SU-DHL-6 (cell line): Measurements from ENCODE around the gene MRPL51.

Source experiments
- H2AFZ ChIP-seq: fragments of 200-600 bp; sonication (generic); 2 replicates; pipeline ENCODE4 v1.6.1; 2014; ENCODE audit warnings: low read depth, mild to moderate bottlenecking, moderate library complexity, mixed read lengths, antibody characterized with exemption, low read length; ENCODE audit not compliant: severe bottlenecking
- H3F3A ChIP-seq: fragments of 200-600 bp; shearing (Covaris generic); 2 replicates; pipeline ENCODE4 v1.6.0; 2016; ENCODE audit warnings: antibody characterized with exemption, mild to moderate bottlenecking; ENCODE audit not compliant: insufficient read depth
- H3K27ac ChIP-seq: fragments of 200-600 bp; sonication (generic); 2 replicates; pipeline ENCODE4 v1.5.1; 2016; ENCODE audit warnings: low read depth, mild to moderate bottlenecking, low read length, moderate library complexity, mixed read lengths
- H3K27me3 ChIP-seq: fragments of 200-600 bp; sonication (generic), shearing (Covaris generic); 2 replicates; pipeline ENCODE4 v1.6.0; 2014; ENCODE audit warnings: mild to moderate bottlenecking, low read length
- H3K36me3 ChIP-seq: fragments of 200-600 bp; sonication (generic); 2 replicates; pipeline ENCODE4 v1.6.1; 2014; ENCODE audit warnings: mild to moderate bottlenecking, low read length, mixed read lengths
- H3K4me2 ChIP-seq: fragments of 300-600, 200-600 bp; shearing (Covaris generic), sonication (generic); 2 replicates; pipeline ENCODE4 v1.6.0; 2014; ENCODE audit warnings: low read length, low read depth, mild to moderate bottlenecking; ENCODE audit not compliant: poor library complexity, severe bottlenecking
- H3K4me3 ChIP-seq: fragments of 200-600 bp; sonication (generic); 2 replicates; pipeline ENCODE4 v1.5.1; 2014; ENCODE audit warnings: antibody characterized with exemption, low read length, mild to moderate bottlenecking, mixed read lengths; ENCODE audit not compliant: insufficient read depth, poor library complexity, severe bottlenecking
- H3K79me2 ChIP-seq: fragments of 200-600 bp; sonication (generic); 2 replicates; pipeline ENCODE4 v1.6.1; 2014; ENCODE audit warnings: mild to moderate bottlenecking, low read length, moderate library complexity; ENCODE audit not compliant: insufficient read depth
- H3K9ac ChIP-seq: fragments of 200-600 bp; sonication (generic); 2 replicates; pipeline ENCODE4 v1.7.0; 2014; ENCODE audit warnings: mild to moderate bottlenecking, low read length
- H3K9me2 ChIP-seq: fragments of 200-600 bp; sonication (generic); replicated peaks from 2 replicates; pipeline ENCODE4 v1.6.1; 2014; ENCODE audit warnings: low read length; ENCODE audit not compliant: insufficient read depth
- H3K9me3 ChIP-seq: fragments of 200-600 bp; sonication (generic); 2 replicates; pipeline ENCODE4 v1.6.1; 2014; ENCODE audit warnings: low read length, mixed read lengths; ENCODE audit not compliant: insufficient read depth
- H4K20me1 ChIP-seq: fragments of 200-600 bp; sonication (generic); 2 replicates; pipeline ENCODE4 v1.6.1; 2014; ENCODE audit warnings: low read depth, mild to moderate bottlenecking, antibody characterized with exemption, low read length, moderate library complexity, mixed read lengths
- CTCF ChIP-seq: fragments of 200-600 bp; sonication (generic); IDR thresholded peaks from one replicate; pipeline ENCODE4 v1.5.1; 2017; ENCODE audit warnings: antibody characterized with exemption, mild to moderate bottlenecking, low read length, moderate library complexity; ENCODE audit not compliant: insufficient read depth, poor library complexity, severe bottlenecking
- EZH2phosphoT487 ChIP-seq: fragments of 200-600 bp; sonication (generic), shearing (Covaris generic); conservative IDR thresholded peaks from 2 replicates; pipeline ENCODE4 v1.6.1; 2018; ENCODE audit warnings: mild to moderate bottlenecking, antibody characterized with exemption, low read length, moderate library complexity, mixed read lengths

MRPL51 gene

GRCh38 chr12:6523708-6524107, 30.6 kb upstream of the MRPL51 start:
- no peak overlapping the region for H3K27ac ChIP-seq
- H3K9me3 ChIP-seq = no peaks in the 10 kb centered on the region
- no peaks in the 10 kb centered on the region for H3K9me2 ChIP-seq
- H2AFZ ChIP-seq = no peak overlapping the region
- no peak overlapping the region for H3K9ac ChIP-seq
- no peak overlapping the region for H3K4me3 ChIP-seq
- H3F3A ChIP-seq = no peaks in the 10 kb centered on the region
- no peaks in the 10 kb centered on the region for H4K20me1 ChIP-seq
- H3K36me3 ChIP-seq = peaks cover 74% of the 10 kb centered on the region
- no peak for TF ChIP-seq CTCF
- TF ChIP-seq EZH2phosphoT487 = no peak
- H3K79me2 ChIP-seq = no peaks in the 10 kb centered on the region
- H3K27me3 ChIP-seq = no peaks in the 10 kb centered on the region
- no peak overlapping the region for H3K4me2 ChIP-seq

- H3K36me3 ChIP-seq = peaks cover 75% of the 10 kb centered on the region
- no peak overlapping the region for H2AFZ ChIP-seq
- TF ChIP-seq CTCF (no peak), EZH2phosphoT487 (no peak)
- no peaks in the 10 kb centered on the region for H3K9me2 ChIP-seq
- no peak overlapping the region for H3K4me3 ChIP-seq
- no peak overlapping the region for H3K4me2 ChIP-seq
- H3K79me2 ChIP-seq = no peaks in the 10 kb centered on the region
- H4K20me1 ChIP-seq = no peaks in the 10 kb centered on the region
- H3K27me3 ChIP-seq = no peaks in the 10 kb centered on the region
- H3K27ac ChIP-seq = no peak overlapping the region
- H3K9ac ChIP-seq = no peak overlapping the region
- no peaks in the 10 kb centered on the region for H3F3A ChIP-seq
- H3K9me3 ChIP-seq = no peaks in the 10 kb centered on the region
These were observed 29.1 kb upstream of the MRPL51 start for GRCh38 chr12:6522193-6522592.

GRCh38 chr12:6520186-6520585, 27.1 kb upstream of the MRPL51 start:
- Histone ChIP-seq H3F3A (no peaks in the 10 kb centered on the region), H3K9ac (no peak overlapping the region), H3K9me2 (no peaks in the 10 kb centered on the region), H4K20me1 (no peaks in the 10 kb centered on the region), H3K4me2 (no peak overlapping the region), H3K79me2 (no peaks in the 10 kb centered on the region), H3K27me3 (no peaks in the 10 kb centered on the region), H2AFZ (no peak overlapping the region), H3K36me3 (peaks cover 77% of the 10 kb centered on the region), H3K27ac (no peak overlapping the region), H3K9me3 (no peaks in the 10 kb centered on the region), H3K4me3 (no peak overlapping the region)
- TF ChIP-seq EZH2phosphoT487 (no peak), CTCF (no peak)

- Histone ChIP-seq H3K4me2 (no peak overlapping the region), H3K4me3 (no peak overlapping the region), H3K9ac (no peak overlapping the region), H2AFZ (no peak overlapping the region), H3K27me3 (no peaks in the 10 kb centered on the region), H3F3A (no peaks in the 10 kb centered on the region), H3K9me2 (no peaks in the 10 kb centered on the region), H3K9me3 (no peaks in the 10 kb centered on the region), H3K27ac (no peak overlapping the region), H4K20me1 (0 out of 2 replicates have a peak, but pooled peaks cover 7% of the 10 kb centered on the region), H3K79me2 (peaks cover 64% of the 10 kb centered on the region), H3K36me3 (peaks cover 37% of the 10 kb centered on the region; the same call in 1 of the 2 replicates)
- TF ChIP-seq CTCF (no peak), EZH2phosphoT487 (no peak)
These were observed 15.0 kb upstream of the MRPL51 start for GRCh38 chr12:6508087-6508486.
